Embryonic facial prominence (tissue), 1 donor: ENCODE data around the gene SLC35A5.

Experiments used
- DNase-seq: peaks from one replicate; pipeline ENCODE4 v3.0.0-alpha.2; 2016; ENCODE audit errors: extremely low spot score

Gene SLC35A5

GRCh38 chr3:112623213-112623612 lies 61.4 kb downstream of the SLC35A5 start:
- no peak for DNase-seq

- DNase-seq = no peak
Measured at GRCh38 chr3:112623717-112624116, 61.9 kb downstream of the SLC35A5 start.

- no peak for DNase-seq
Measured at GRCh38 chr3:112627419-112627818, 65.6 kb downstream of the SLC35A5 start.

GRCh38 chr3:112627919-112628466 lies 66.1 kb downstream of the SLC35A5 start:
- no peak for DNase-seq

- DNase-seq = no peak
Measured at GRCh38 chr3:112629425-112629824, 67.6 kb downstream of the SLC35A5 start.

GRCh38 chr3:112631257-112631656 lies 69.4 kb downstream of the SLC35A5 start:
- DNase-seq = no peak

- DNase-seq = no peak
Measured at GRCh38 chr3:112632596-112632995, 70.8 kb downstream of the SLC35A5 start.

- DNase-seq = no peak
Measured at GRCh38 chr3:112633191-112633590, 71.3 kb downstream of the SLC35A5 start.

GRCh38 chr3:112633757-112634156 lies 71.9 kb downstream of the SLC35A5 start:
- no peak for DNase-seq

GRCh38 chr3:112634786-112635541 lies 73.1 kb downstream of the SLC35A5 start:
- no peak for DNase-seq
